Measurements from ENCODE around the gene C22orf31. TPM values are rescaled to one million over a fixed set of nuclear protein-coding genes. Genes with fewer than 3 reads are reported as not detected.

The C22orf31 gene
- total RNA-seq, 1 donor: not detected

GRCh38 chr22:29011240-29012100 lies 50.2 kb downstream of the C22orf31 start:
- peaks cover 3% of the 10 kb centered on the region for H3K4me1 ChIP-seq (ENCODE audit: insufficient read depth, low read length)
- H3K4me3 ChIP-seq (ENCODE audit: low read length): no peak overlapping the region
- no peaks in the 10 kb centered on the region for H3K9me3 ChIP-seq (ENCODE audit: low read depth, low read length)
- H3K27me3 ChIP-seq (ENCODE audit: insufficient read depth, low read length): no peaks in the 10 kb centered on the region

- H3K4me1 ChIP-seq (ENCODE audit: insufficient read depth, low read length): no peaks in the 10 kb centered on the region
- peaks cover 4% of the 10 kb centered on the region for H3K27me3 ChIP-seq (ENCODE audit: insufficient read depth, low read length)
- H3K9me3 ChIP-seq (ENCODE audit: low read depth, low read length): no peaks in the 10 kb centered on the region
- H3K4me3 ChIP-seq (ENCODE audit: low read length): no peak overlapping the region
Measured at GRCh38 chr22:29009148-29009547, 52.5 kb downstream of the C22orf31 start.

Other genes starting within 250 kb of the C22orf31 start
- gene ZNRF3, start 178.3 kb downstream of the C22orf31 start, total RNA-seq: 0.52 TPM
- gene KREMEN1, start 11.2 kb upstream of the C22orf31 start, total RNA-seq: 0.42 TPM
- 0.21 TPM for gene EMID1, start 144.1 kb upstream of the C22orf31 start, total RNA-seq
- 8.1 TPM for gene RHBDD3, start 206.2 kb upstream of the C22orf31 start, total RNA-seq
- gene EWSR1, start 206.4 kb upstream of the C22orf31 start, total RNA-seq: 204 TPM
- 7.9 TPM for gene GAS2L1, start 244.8 kb upstream of the C22orf31 start, total RNA-seq

Data from mononuclear cell (primary cell).